GM23338 (cell line): ENCODE data around the gene TMEM119. TPM values are rescaled to one million over a fixed set of nuclear protein-coding genes. Genes with fewer than 3 reads are reported as not detected.

Source experiments
- ATAC-seq: fragments of 200-7000 bp; cut with Tn5 transposase; 3 replicates; pipeline ENCODE4 v1.9.1; 2020
- DNase-seq: peaks from one replicate; pipeline ENCODE4 v3.0.0-alpha.2; 2015; ENCODE audit warnings: low spot score
- H2AFZ ChIP-seq: fragments of 200-600 bp; sonication (generic); 2 replicates; pipeline ENCODE4 v1.8.0; 2016; ENCODE audit warnings: antibody characterized with exemption, mild to moderate bottlenecking, moderate library complexity
- H3F3A ChIP-seq: fragments of 200-600 bp; sonication (generic); replicated peaks from 2 replicates; pipeline ENCODE4 v1.8.0; 2017; ENCODE audit warnings: antibody characterized with exemption, mixed run types, low read depth
- H3K27ac ChIP-seq: fragments of 200-600 bp; sonication (generic); 2 replicates; pipeline ENCODE4 v1.6.1; 2016; ENCODE audit warnings: low read depth
- H3K27me3 ChIP-seq: fragments of 200-600 bp; sonication (generic); 2 replicates; pipeline ENCODE4 v1.8.0; 2016; ENCODE audit warnings: mild to moderate bottlenecking, mixed run types, moderate library complexity; ENCODE audit not compliant: insufficient read depth
- H3K36me3 ChIP-seq: fragments of 200-600 bp; sonication (generic); 2 replicates; pipeline ENCODE4 v1.8.0; 2016; ENCODE audit warnings: mild to moderate bottlenecking; ENCODE audit not compliant: insufficient read depth
- H3K4me1 ChIP-seq: fragments of 200-600 bp; sonication (generic); 2 replicates; pipeline ENCODE4 v1.8.0; 2016; ENCODE audit warnings: mild to moderate bottlenecking, moderate library complexity; ENCODE audit not compliant: insufficient read depth
- H3K4me2 ChIP-seq: fragments of 200-600 bp; sonication (generic); 2 replicates; pipeline ENCODE4 v1.7.1; 2017; ENCODE audit warnings: mixed run types
- H3K4me3 ChIP-seq: fragments of 200-600 bp; sonication (generic); 2 replicates; pipeline ENCODE4 v1.6.1; 2016; ENCODE audit warnings: mixed run types
- H3K79me2 ChIP-seq: fragments of 200-600 bp; sonication (generic); replicated peaks from 2 replicates; pipeline ENCODE4 v1.8.0; 2017; ENCODE audit warnings: mild to moderate bottlenecking; ENCODE audit not compliant: insufficient read depth
- H3K9me2 ChIP-seq: fragments of 200-600 bp; sonication (generic); 2 replicates; pipeline ENCODE4 v1.8.0; 2017; ENCODE audit not compliant: insufficient read depth
- H4K20me1 ChIP-seq: fragments of 200-600 bp; sonication (generic); replicated peaks from 2 replicates; pipeline ENCODE4 v1.8.0; 2017; ENCODE audit warnings: mild to moderate bottlenecking; ENCODE audit not compliant: insufficient read depth
- H3K27ac Mint-ChIP-seq: 2 replicates; pipeline ENCODE4 v1.8.0; 2020; ENCODE audit warnings: inconsistent platforms, mild to moderate bottlenecking, moderate library complexity, mixed read lengths
- H3K27me3 Mint-ChIP-seq: 3 replicates; pipeline ENCODE4 v1.8.0; 2022; ENCODE audit warnings: low read depth, mild to moderate bottlenecking, moderate library complexity, mixed read lengths, inconsistent platforms; ENCODE audit not compliant: insufficient read depth, poor library complexity
- H3K36me3 Mint-ChIP-seq: 3 replicates; pipeline ENCODE4 v1.8.0; 2021; ENCODE audit warnings: low read depth, mild to moderate bottlenecking, inconsistent platforms, moderate library complexity, mixed read lengths
- H3K4me1 Mint-ChIP-seq: 3 replicates; pipeline ENCODE4 v1.8.0; 2020; ENCODE audit warnings: mild to moderate bottlenecking, inconsistent platforms, mixed read lengths
- H3K4me3 Mint-ChIP-seq: 3 replicates; pipeline ENCODE4 v1.8.0; 2021; ENCODE audit warnings: moderate library complexity, mild to moderate bottlenecking, inconsistent platforms, mixed read lengths
- H3K9me3 Mint-ChIP-seq: 3 replicates; pipeline ENCODE4 v1.8.0; 2020; ENCODE audit warnings: moderate library complexity, mild to moderate bottlenecking, inconsistent platforms, mixed read lengths
- CREB1 ChIP-seq: fragments of 250-450 bp; sonication (Bioruptor Pico); IDR thresholded peaks from 2 replicates; pipeline ENCODE4 v1.5.0; 2020; ENCODE audit warnings: low read depth, mild to moderate bottlenecking, moderate library complexity
- CTCF ChIP-seq, 2 experiments: fragments of 200-600 bp in 1 of 2; sonication (generic) in 1 of 2; conservative IDR thresholded peaks; 2 replicates each; pipeline versions ENCODE4 v1.5.1 to v1.6.1; 2016 to 2017; ENCODE audit warnings: antibody characterized with exemption in 2 of 2, low read depth in 2 of 2, mild to moderate bottlenecking in 2 of 2, moderate library complexity in 1 of 2
- ETS1 ChIP-seq: IDR thresholded peaks from 2 replicates; pipeline ENCODE4 v1.6.1; 2016; ENCODE audit warnings: antibody characterized with exemption
- EZH2 ChIP-seq: fragments of 200-600 bp; sonication (generic); IDR thresholded peaks from one replicate; pipeline ENCODE4 v1.8.0; 2017; ENCODE audit warnings: antibody characterized with exemption, mild to moderate bottlenecking, low read depth; ENCODE audit not compliant: unreplicated experiment
- EZH2phosphoT487 ChIP-seq: fragments of 200-600 bp; sonication (generic); IDR thresholded peaks from one replicate; pipeline ENCODE4 v1.8.1; 2018; ENCODE audit warnings: antibody characterized with exemption; ENCODE audit not compliant: unreplicated experiment
- POLR2AphosphoS5 ChIP-seq: IDR thresholded peaks from 2 replicates; pipeline ENCODE4 v1.6.1; 2016; ENCODE audit warnings: antibody characterized with exemption, low read depth
- REST ChIP-seq: IDR thresholded peaks from one replicate; pipeline ENCODE4 v1.6.1; 2018; ENCODE audit warnings: antibody characterized with exemption; ENCODE audit not compliant: unreplicated experiment
- STAT1 ChIP-seq: IDR thresholded peaks from one replicate; pipeline ENCODE4 v1.6.1; 2016; ENCODE audit warnings: antibody characterized with exemption; ENCODE audit not compliant: unreplicated experiment
- ZNF331 ChIP-seq: fragments of 250-450 bp; sonication (Bioruptor Pico); IDR thresholded peaks from 2 replicates; pipeline ENCODE4 v1.5.0; 2020; ENCODE audit warnings: low read depth, mild to moderate bottlenecking, moderate library complexity
- polyA plus RNA-seq: library from polyadenylated mRNA; unstranded; fragments of >200 nt; fragmentation: Nextera tagmentation; extraction: Ambion mirVana; gene quantifications from 2 replicates; pipeline ENCODE4 v1.2.1, GENCODE V29; 2016
- total RNA-seq: library from RNA; depleted of rRNA; stranded (reverse); fragments of >200 nt; shearing (Covaris generic); gene quantifications from 2 replicates; pipeline ENCODE4 v1.2.3, GENCODE V29; 2014

Gene TMEM119
- total and polyA plus RNA-seq, 2 experiments from 2014 or later, result 0.06 to 0.07 TPM

- Mint-ChIP-seq H3K9me3 (no peaks in the 10 kb centered on the region), H3K27me3 (peaks cover 8% of the 10 kb centered on the region), H3K4me1 (peaks cover 14% of the 10 kb centered on the region), H3K4me3 (no peak overlapping the region), H3K36me3 (no peaks in the 10 kb centered on the region), H3K27ac (no peak overlapping the region)
- no peak overlapping the region for H2AFZ ChIP-seq
- DNase-seq, result no peak
- H3K27ac ChIP-seq, result no peak overlapping the region
- no peaks in the 10 kb centered on the region for H3K79me2 ChIP-seq
- H3K36me3 ChIP-seq, result no peaks in the 10 kb centered on the region
- H3K4me1 ChIP-seq, result no peaks in the 10 kb centered on the region
- no peak for TF ChIP-seq EZH2phosphoT487
- no peaks in the 10 kb centered on the region for H3K27me3 ChIP-seq
- ATAC-seq, result no peak
- H3K9me2 ChIP-seq, result no peaks in the 10 kb centered on the region
- H4K20me1 ChIP-seq, result no peaks in the 10 kb centered on the region
- no peak overlapping the region for H3K4me3 ChIP-seq
- H3F3A ChIP-seq, result 0 out of 2 replicates have a peak, but pooled peaks cover 6% of the 10 kb centered on the region
- H3K4me2 ChIP-seq, result no peak overlapping the region
Observed at GRCh38 chr12:108602976-108603704, 5.3 kb upstream of the TMEM119 start.

- no peak overlapping the region for H3K27ac ChIP-seq
- peaks cover 6% of the 10 kb centered on the region for H3K27me3 Mint-ChIP-seq
- no peaks in the 10 kb centered on the region for H3K9me2 ChIP-seq
- no peaks in the 10 kb centered on the region for H3K36me3 ChIP-seq
- H3K27ac Mint-ChIP-seq, result no peak overlapping the region
- H3K4me3 ChIP-seq, result no peak overlapping the region
- no peak overlapping the region for H3K4me3 Mint-ChIP-seq
- no peaks in the 10 kb centered on the region for H3K4me1 ChIP-seq
- H2AFZ ChIP-seq, result no peak overlapping the region
- H3K27me3 ChIP-seq, result no peaks in the 10 kb centered on the region
- no peak for ATAC-seq
- 0 out of 2 replicates have a peak, but pooled peaks cover 6% of the 10 kb centered on the region for H3F3A ChIP-seq
- DNase-seq, result no peak
- H3K4me1 Mint-ChIP-seq, result peaks cover 18% of the 10 kb centered on the region
- H3K9me3 Mint-ChIP-seq, result no peaks in the 10 kb centered on the region
- no peaks in the 10 kb centered on the region for H3K79me2 ChIP-seq
- no peak overlapping the region for H3K4me2 ChIP-seq
- H3K36me3 Mint-ChIP-seq, result no peaks in the 10 kb centered on the region
- H4K20me1 ChIP-seq, result no peaks in the 10 kb centered on the region
- TF ChIP-seq STAT1 (no peak), ZNF331 (CRISPR knock-in tag) (no peak), ETS1 (no peak), POLR2AphosphoS5 (no peak), EZH2 (no peak), CTCF (conservative IDR thresholded peaks at IDR 0.05; ENCODE audit: low read depth in 2 of 2) (no peak)
Observed at GRCh38 chr12:108602209-108602705, 4.4 kb upstream of the TMEM119 start.

GRCh38 chr12:108600702-108601007, 2.8 kb upstream of the TMEM119 start:
- ATAC-seq (no peak), DNase-seq (no peak)
- H3K36me3 ChIP-seq, result no peaks in the 10 kb centered on the region
- no peaks in the 10 kb centered on the region for H3K79me2 ChIP-seq
- no peaks in the 10 kb centered on the region for H3K4me1 ChIP-seq
- no peak overlapping the region for H2AFZ ChIP-seq
- no peaks in the 10 kb centered on the region for H3K27me3 ChIP-seq
- 0 out of 2 replicates have a peak, but pooled peaks cover 2% of the 10 kb centered on the region for H3F3A ChIP-seq
- no peaks in the 10 kb centered on the region for H3K9me2 ChIP-seq
- H3K4me2 ChIP-seq, result no peak overlapping the region
- Mint-ChIP-seq H3K36me3 (no peaks in the 10 kb centered on the region), H3K27ac (no peak overlapping the region), H3K4me1 (peaks cover 19% of the 10 kb centered on the region), H3K27me3 (peaks cover 5% of the 10 kb centered on the region), H3K4me3 (no peak overlapping the region), H3K9me3 (no peaks in the 10 kb centered on the region)
- H3K4me3 ChIP-seq, result no peak overlapping the region
- H4K20me1 ChIP-seq, result no peaks in the 10 kb centered on the region
- no peak overlapping the region for H3K27ac ChIP-seq
- TF ChIP-seq REST, result no peak
- no peak for TF ChIP-seq ZNF331 (CRISPR knock-in tag)
- TF ChIP-seq CTCF (conservative IDR thresholded peaks at IDR 0.05; ENCODE audit: low read depth in 2 of 2), result no peak
- no peak for TF ChIP-seq CREB1 (CRISPR knock-in tag)
